Adrenal gland (tissue), 12 donors: ENCODE results near the gene SNED1. TPM values are rescaled to one million over a fixed set of nuclear protein-coding genes. Genes with fewer than 3 reads are reported as not detected.

Experiments
- DNase-seq, 7 donors: peaks; one replicate each; pipeline ENCODE4 v3.0.0-alpha.2; 2019 to 2020
- H3K27ac ChIP-seq, 5 donors: fragments of 200-600 bp; sonication (generic) in 4 of 5; 1 replicate in 3 of 5; 2 replicates in 2 of 5; pipeline versions ENCODE4 v1.5.1 to v1.8.0; 2016 to 2020; ENCODE audit warnings: mild to moderate bottlenecking in 1 of 5
- H3K27me3 ChIP-seq: fragments of 200-600 bp; 2 replicates; pipeline ENCODE4 v1.8.0; 2021
- H3K36me3 ChIP-seq, 2 donors: fragments of 200-600 bp; replicated peaks in 1 of 2; 1 replicate in 1 of 2; 2 replicates in 1 of 2; pipeline versions ENCODE4 v1.5.1 to v1.8.0; 2018 to 2022
- H3K4me1 ChIP-seq, 2 donors: fragments of 200-600 bp; replicated peaks in 1 of 2; 1 replicate in 1 of 2; 2 replicates in 1 of 2; pipeline versions ENCODE4 v1.5.1 to v1.8.0; 2018 to 2021
- H3K4me3 ChIP-seq, 4 donors: fragments of 200-600 bp; sonication (generic) in 3 of 4; one replicate each; pipeline ENCODE4 v1.5.1; 2016 to 2018
- H3K9me3 ChIP-seq, 3 donors: fragments of 200-600 bp; sonication (generic) in 1 of 3; replicated peaks in 1 of 3; 1 replicate in 2 of 3; 2 replicates in 1 of 3; pipeline versions ENCODE4 v1.5.1 to v1.8.0; 2016 to 2021
- POLR2A ChIP-seq, 2 donors: fragments of 450-650 bp; IDR thresholded peaks; one replicate each; pipeline ENCODE4 v1.6.1; 2017; ENCODE audit warnings: antibody characterized with exemption in 2 of 2, mild to moderate bottlenecking in 2 of 2, moderate library complexity in 1 of 2
- WGBS, 4 donors: extraction: QIAGEN DNeasy Blood & Tissue Kit in 2 of 4; methylation state at CpG; one replicate each; pipeline versions ENCODE4 v1.1.5 to v1.1.7; 2013 to 2017; 5-methylcytosine and 5-hydroxymethylcytosine counted together
- intact Hi-C, 2 donors: fragments of 100-400 bp; cut with DNase I; formaldehyde crosslinking; loops; one replicate each; pipeline versions ENCODE4 v1.14.1 to v1.15.0; 2022 to 2023
- polyA plus RNA-seq, 3 donors: library from polyadenylated mRNA; stranded (reverse); fragments of 200-250 nt in 2 of 3; fragments of 350-450 nt in 1 of 3; fragmentation: Illumina TruSeq in 1 of 3; extraction: RNeasy Lipid Tissue Mini Kit (QIAGEN cat#74804) in 1 of 3; gene quantifications; one replicate each; pipeline ENCODE4 v1.2.3, GENCODE V29; 2013 to 2014
- total RNA-seq, 9 donors: library from RNA; depleted of rRNA in 4 of 9; stranded (reverse); fragments of >200 nt in 4 of 9; fragments of 120-200 nt in 1 of 9; fragmentation: NEBNext Ultra II Directional in 1 of 9; extraction: Animal tissue kit (Norgen Biotek cat#: 25700) in 1 of 9; gene quantifications; one replicate each; pipeline versions ENCODE4 v1.1.0 to v1.2.4, GENCODE V29; 2013 to 2023
- TF ChIP-seq, protein P1 (sequence below), 6 experiments: fragments of 450-650 bp in 4 of 6; fragments of 200-600 bp in 2 of 6; sonication (generic) in 1 of 6; IDR thresholded peaks; 1 replicate in 5 of 6; 2 replicates in 1 of 6; pipeline versions ENCODE4 v1.5.1 to v1.8.0; 2016 to 2021; ENCODE audit warnings: antibody characterized with exemption in 6 of 6, mild to moderate bottlenecking in 2 of 6, moderate library complexity in 1 of 6
- donor health status: healthy with polysubstance abuse.
- donor health status: Bipolar disorder and iron deficiency.
- donor health status: DM: yes; HTN: yes; CAD: no.
- donor health status: DM: no; HTN: no; CAD: no.
- donor health status: DM: no; HTN: no; CAD: no.
- donor health status: DM: yes; HTN: yes; CAD: no.

The SNED1 gene
- total and polyA plus RNA-seq, 12 donors: 3.1 to 59.5 (median 22.9) TPM

DNA sequence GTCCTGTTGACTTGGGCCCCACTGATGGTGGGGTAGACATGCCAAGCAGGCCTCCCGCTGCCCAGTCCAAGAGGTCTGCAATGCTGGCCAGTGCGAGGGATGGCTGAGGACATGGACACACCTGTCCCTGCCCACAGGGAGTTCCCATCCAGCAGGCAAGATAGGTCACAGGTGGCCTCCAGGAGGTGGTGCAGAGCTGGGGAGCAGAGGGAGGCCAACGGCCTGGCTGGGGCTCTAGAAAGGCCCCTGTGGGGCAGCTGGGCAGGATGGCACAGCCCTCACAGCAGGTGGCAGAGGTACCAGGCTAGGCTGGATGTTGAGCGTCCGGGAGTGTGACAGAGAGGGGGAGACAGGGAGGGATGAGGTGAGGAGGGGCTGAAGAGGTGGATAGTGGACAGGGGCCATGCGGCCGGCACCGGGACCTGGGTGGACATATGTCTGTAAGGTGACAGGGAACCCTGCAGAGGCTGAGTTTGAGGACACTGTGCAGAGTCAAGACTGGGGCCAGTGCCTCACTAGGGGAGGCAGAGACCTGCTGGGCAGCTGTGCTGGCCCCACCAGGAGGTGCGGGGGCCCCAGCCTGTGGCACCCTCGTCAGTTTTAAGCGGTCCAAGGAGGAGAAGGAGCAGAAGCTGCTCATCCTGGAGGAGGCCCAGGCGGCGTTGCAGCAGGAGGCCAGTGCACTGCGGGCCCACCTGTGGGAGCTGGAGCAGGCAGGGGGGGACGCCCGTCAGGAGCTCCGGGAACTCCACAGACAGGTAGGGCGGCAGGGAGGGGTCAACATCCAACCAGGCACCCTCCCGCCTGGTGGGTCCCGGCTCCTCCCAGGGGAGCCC, 34.3 kb upstream of the SNED1 start:
- DNase-seq: peak in 4 of 7 donors; percentile 15 to 42 (median 18)
- H3K36me3 ChIP-seq: no peaks in the 10 kb centered on the region
- peaks cover 29 to 33% of the 10 kb centered on the region in 2 donors for H3K4me1 ChIP-seq
- no peak overlapping the region for H3K4me3 ChIP-seq
- H3K9me3 ChIP-seq: no peaks in the 10 kb centered on the region
- no peaks in the 10 kb centered on the region for H3K27me3 ChIP-seq
- intact Hi-C loops: no loop called here
- no peak overlapping the region for H3K27ac ChIP-seq
- 95 to 99% (median 98%) methylated on average over 6 to 20 of the region's 20 CpGs for WGBS, 4 donors
- TF ChIP-seq POLR2A (IDR thresholded peaks at IDR 0.05): no peak
- TF ChIP-seq, protein P1, sequence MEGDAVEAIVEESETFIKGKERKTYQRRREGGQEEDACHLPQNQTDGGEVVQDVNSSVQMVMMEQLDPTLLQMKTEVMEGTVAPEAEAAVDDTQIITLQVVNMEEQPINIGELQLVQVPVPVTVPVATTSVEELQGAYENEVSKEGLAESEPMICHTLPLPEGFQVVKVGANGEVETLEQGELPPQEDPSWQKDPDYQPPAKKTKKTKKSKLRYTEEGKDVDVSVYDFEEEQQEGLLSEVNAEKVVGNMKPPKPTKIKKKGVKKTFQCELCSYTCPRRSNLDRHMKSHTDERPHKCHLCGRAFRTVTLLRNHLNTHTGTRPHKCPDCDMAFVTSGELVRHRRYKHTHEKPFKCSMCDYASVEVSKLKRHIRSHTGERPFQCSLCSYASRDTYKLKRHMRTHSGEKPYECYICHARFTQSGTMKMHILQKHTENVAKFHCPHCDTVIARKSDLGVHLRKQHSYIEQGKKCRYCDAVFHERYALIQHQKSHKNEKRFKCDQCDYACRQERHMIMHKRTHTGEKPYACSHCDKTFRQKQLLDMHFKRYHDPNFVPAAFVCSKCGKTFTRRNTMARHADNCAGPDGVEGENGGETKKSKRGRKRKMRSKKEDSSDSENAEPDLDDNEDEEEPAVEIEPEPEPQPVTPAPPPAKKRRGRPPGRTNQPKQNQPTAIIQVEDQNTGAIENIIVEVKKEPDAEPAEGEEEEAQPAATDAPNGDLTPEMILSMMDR (IDR thresholded peaks at IDR 0.05): no peak

DNA sequence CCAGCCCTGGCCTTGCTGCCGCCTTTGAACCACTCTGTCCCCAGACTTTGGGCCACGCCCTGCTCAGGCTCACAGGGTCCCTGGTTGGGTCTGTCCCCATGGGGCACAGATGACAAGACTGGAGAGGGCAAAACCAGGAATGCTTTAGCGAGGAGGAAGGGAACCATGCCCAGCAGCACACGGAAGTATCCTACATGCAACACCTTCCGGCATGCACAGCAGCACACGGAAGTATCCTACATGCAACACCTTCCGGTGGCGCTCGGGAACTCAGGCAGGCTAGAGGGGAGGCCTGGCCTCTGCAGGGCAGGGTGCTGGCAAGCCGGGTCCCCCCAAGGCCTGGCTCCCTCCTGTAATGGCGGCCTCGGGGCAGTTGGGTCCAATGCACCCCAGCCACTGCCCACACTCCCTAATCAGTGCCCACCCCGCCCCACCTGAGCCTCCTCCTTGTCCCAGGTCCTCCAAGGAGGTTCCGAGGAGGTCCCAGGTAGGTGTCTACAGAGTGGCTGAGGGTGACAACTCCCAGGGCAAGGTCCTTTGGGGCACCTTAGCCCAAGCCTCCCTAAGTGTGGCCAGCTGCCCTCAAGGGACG, 33.6 kb upstream of the SNED1 start:
- peak in 3 of 7 donors; percentile 18 to 28 (median 19) for DNase-seq
- intact Hi-C loops: no loop called here
- Histone ChIP-seq H3K27me3 (no peaks in the 10 kb centered on the region), H3K4me1 (peaks cover 29 to 33% of the 10 kb centered on the region in 2 donors), H3K9me3 (no peaks in the 10 kb centered on the region), H3K4me3 (no peak overlapping the region), H3K36me3 (no peaks in the 10 kb centered on the region), H3K27ac (peak overlapping the region in 1 of 5 donors; percentile 22)
- TF ChIP-seq, protein P1 (IDR thresholded peaks at IDR 0.05): no peak
- 90 to 96% (median 93%) methylated on average over 4 to 15 of the region's 15 CpGs for WGBS, 4 donors

DNA sequence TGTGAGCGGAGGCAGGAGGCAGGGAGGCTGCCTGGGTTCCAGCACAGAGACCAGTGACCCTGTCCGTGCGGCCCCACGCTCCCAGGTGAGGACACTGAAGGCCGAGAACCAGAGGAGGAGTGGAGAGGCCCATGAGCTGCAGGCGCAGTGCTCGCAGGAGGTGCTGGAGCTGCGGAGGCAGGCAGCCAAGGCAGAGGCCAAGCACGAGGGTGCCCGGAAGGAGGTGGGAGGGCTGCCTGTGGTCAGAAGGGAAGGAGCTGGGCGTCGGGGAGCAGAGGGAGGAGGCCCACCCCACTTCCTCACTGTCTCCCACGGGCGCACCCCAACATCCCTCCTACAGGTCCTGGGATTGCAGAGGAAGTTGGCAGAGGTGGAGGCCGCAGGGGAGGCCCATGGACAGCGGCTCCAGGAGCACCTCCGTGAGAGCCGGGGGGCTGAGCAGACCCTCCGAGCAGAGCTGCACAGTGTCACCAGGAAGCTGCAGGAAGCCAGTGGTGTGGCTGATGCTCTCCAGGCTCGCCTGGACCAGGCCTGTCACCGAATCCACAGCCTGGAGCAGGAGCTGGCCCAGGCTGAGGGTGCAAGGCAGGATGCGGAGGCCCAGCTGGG, 33.0 kb upstream of the SNED1 start:
- Histone ChIP-seq H3K4me3 (no peak overlapping the region), H3K4me1 (peaks cover 23 to 29% of the 10 kb centered on the region in 2 donors), H3K36me3 (no peaks in the 10 kb centered on the region), H3K27me3 (no peaks in the 10 kb centered on the region), H3K9me3 (no peaks in the 10 kb centered on the region), H3K27ac (peak overlapping the region in 1 of 5 donors; percentile 45)
- no peak for TF ChIP-seq POLR2A (IDR thresholded peaks at IDR 0.05)
- TF ChIP-seq, protein P1 (IDR thresholded peaks at IDR 0.05): no peak
- intact Hi-C loops: no loop called here
- peak in 3 of 7 donors; percentile 20 to 29 (median 23) for DNase-seq
- WGBS, 4 donors: 71 to 80% (median 78%) methylated on average over 15 to 22 of the region's 22 CpGs

DNA sequence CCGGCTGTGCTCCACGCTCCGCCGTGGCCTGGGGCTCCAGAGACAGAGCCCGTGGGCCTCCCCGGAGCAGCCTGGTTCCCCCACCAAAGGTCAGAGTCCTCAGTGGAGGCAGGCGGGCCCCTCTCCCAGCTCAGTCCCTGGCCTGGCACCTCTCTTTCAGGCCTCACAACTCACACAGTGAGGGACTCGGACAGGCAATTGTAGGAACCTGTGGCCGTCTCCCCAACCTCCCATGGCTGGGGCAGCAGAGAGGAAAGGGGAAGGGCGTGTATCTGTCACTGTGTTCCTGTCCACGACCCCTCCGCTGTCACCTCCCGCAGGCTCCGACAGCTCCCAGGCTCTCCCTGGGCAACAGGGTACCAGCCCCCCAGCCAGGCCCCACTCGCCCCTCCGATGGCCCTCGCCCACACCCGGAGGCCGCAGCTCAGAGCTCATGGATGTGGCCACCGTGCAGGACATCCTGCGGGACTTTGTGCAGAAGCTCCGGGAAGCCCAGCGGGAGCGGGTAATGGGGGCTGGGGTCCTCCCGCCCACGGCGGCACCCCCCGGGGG, 32.4 kb upstream of the SNED1 start:
- peak overlapping the region in 1 of 5 donors; percentile 45 for H3K27ac ChIP-seq
- no peak overlapping the region for H3K4me3 ChIP-seq
- H3K4me1 ChIP-seq: peaks cover 17 to 23% of the 10 kb centered on the region in 2 donors
- 82 to 100% (median 92%) methylated on average over 1 to 28 of the region's 28 CpGs for WGBS, 4 donors
- no peaks in the 10 kb centered on the region for H3K27me3 ChIP-seq
- no peaks in the 10 kb centered on the region for H3K9me3 ChIP-seq
- peak in 3 of 7 donors; percentile 11 to 17 (median 16) for DNase-seq
- H3K36me3 ChIP-seq: no peaks in the 10 kb centered on the region
- intact Hi-C loops: no loop called here
- TF ChIP-seq, protein P1 (IDR thresholded peaks at IDR 0.05): no peak
- TF ChIP-seq POLR2A (IDR thresholded peaks at IDR 0.05): no peak
